GM18909 (cell line): ENCODE data around the gene PGM2.

Experiments used
- ATAC-seq: cut with Tn5 transposase; IDR thresholded peaks from one replicate; pipeline ENCODE4 v1.9.1; 2021; ENCODE audit warnings: mild to moderate bottlenecking; ENCODE audit not compliant: unreplicated experiment, poor library complexity

Gene PGM2

DNA sequence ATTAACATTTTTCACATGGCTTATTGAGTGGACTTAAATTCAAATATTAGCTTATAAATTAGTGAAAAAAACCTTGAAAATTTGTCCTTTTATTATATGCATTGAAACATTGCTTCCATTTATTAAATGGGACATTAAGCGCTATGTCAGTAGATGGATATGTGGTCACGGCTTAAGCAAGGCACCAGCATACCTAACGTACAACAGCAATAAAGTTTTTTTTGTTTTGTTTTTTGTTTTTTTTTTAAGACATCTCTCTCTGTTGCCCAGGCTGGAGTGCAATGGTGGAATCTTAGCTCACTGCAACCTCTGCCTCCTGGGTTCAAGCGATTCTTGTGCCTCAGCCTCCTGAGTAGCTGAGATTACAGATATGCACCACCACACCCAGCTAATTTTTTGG is 31.6 kb downstream of the PGM2 start:
- no peak for ATAC-seq

DNA sequence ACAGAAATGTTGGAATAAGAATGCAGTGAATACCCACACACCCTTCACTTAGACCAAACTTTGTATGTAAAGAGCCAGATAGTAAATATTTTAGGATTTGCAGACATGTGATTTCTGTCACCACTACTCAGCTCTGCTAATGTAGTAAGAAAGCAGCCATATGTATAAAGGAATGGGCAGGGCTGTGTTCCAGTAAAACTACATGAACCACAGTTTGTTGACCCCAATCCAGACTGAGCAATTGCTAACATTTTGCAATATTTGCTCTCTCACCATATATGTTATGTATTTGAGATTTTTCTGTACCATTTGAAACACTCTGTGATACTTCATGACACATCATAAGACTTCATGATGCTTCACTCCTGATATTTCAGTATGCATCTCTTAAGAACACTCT is 32.4 kb downstream of the PGM2 start:
- no peak for ATAC-seq

DNA sequence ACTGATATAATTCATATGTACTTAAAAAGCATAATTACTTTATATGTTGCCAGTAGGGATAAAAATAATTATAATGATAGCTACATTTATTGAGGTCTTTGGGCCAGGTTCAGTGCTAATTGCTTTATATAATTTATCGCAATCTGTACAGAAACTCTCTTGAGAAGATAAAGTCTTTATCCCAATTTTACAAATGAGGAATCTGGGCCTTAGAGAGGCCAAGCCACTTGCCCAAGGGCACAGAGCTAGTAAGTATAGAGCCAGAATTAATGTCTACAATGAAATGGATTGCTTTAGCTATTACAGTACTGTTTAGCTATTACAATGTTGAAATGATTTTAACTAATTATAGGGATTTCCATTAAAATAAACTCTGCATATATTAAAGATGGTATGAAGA is 33.8 kb downstream of the PGM2 start:
- ATAC-seq, result no peak

DNA sequence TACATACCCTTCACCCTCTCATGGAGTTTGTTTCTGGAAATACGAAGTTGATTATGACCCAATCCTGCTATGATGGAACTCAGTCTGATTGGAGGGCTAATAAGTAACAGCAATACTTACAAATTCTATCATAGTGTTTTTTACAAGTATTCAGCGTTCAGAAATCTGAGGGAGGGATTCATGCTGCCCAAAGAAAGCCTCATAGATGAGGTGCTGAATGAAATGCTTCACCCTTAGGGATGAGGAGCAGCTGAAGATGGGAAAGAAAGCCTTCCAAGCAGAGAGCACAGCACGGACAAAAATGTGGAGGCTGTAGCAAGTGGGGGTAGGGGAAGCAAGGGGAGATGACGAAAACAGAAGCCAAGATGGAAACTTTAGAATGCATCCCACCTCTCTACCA is 36.5 kb downstream of the PGM2 start:
- no peak for ATAC-seq

DNA sequence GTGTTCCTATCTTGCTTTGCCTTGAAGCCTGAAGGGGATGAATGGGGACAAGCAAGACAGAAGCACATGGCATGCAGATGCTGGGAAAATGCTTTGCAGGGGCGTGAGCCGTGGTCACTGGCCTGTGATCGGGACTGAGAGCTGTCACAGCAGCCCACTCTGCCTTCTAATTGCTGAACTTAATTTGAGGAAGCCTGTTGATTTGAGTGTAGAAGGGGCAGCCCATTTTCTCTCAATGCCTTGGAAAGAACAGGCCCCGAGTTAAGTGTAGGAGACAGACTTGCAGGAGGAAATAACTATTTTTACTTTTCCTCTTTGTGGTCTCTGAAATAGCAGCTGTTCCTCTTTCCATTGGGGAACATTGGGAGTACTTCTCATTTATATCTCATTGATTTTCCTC is 38.3 kb downstream of the PGM2 start:
- ATAC-seq, result no peak

DNA sequence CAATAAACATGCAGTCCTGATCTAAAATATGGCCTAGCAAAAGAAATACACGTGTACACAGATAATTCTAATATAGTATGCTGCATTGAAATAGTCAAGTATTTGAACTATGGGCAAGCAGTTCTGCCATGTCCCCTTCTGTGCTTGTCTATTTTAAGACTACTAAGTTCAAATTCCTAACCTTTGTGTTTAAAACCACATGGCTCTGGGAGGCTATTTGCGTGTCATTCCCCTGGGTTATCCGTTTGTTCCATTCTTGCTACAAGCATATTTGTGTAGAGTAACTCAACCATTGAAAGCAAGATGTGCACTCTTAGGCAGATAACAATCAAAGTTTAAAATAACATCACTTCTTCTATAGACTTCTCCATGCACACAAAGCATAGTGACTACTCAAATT is 39.0 kb downstream of the PGM2 start:
- no peak for ATAC-seq

DNA sequence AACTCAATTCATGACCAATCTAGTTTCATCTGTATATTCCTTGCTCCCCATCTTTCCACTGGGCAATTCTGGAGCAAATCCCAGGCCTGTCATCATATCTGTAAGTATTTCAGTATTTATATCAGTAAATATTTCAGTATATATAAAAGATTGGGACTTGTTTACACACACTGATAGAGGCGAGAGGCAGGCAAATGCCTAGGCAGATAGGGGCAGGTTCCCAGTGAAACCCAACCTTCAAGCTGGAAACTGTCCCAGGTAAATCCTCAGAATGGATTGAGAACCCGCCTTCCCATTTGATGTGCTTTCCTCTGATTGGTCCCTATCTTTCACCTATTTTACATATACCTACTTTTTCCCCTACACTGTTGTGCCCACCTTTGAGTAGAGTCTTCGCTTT is 40.6 kb downstream of the PGM2 start:
- no peak for ATAC-seq

DNA sequence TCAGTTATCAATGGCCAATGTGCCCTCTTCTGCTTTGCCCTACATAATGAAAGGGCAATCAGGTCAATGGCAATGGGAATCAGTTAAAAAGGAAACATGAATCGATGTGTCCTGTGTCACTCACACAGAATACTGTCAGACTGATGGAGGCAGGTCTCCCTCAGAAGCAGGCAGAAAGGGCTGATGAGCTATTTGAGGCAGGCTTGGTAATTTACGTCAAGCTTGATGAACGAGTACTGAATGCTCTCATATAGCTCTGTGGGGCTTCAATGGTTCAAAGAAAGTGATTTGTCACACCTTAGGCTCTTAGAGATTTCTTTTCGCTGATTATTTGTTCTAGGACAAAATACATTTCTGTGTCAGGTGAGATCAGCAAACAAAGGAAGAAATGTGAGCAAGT is 41.8 kb downstream of the PGM2 start:
- no peak for ATAC-seq

DNA sequence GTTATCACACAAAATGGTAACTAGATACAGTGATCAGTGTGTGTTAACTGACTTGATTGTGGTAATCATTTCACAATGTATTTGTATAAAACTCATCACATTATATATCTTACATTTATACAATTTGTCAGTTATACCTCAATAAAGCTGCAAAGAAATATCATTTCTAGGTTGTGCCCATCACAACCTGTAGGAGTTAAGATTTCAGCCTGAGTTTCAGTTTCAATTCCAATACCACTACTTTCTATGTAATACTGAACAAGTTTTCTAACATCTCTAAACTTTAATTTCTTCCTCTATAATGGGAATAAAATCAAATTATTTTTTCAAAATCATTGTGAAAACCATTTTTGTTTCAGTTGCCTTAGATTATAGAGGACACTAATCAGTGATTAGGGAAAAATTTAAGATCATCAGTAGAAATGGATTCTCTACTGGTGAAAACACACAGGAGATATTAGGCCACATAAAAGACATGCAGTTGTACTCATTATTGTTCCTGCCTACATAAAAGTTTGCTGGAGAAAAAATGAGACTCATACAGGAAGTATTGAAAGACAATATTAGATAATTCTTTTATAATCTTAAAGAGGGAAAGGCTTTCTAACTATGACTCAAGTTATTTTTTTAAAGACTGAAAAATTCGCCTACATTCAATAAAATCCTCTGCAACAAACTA is 46.0 kb downstream of the PGM2 start:
- ATAC-seq, result peak; percentile 59

DNA sequence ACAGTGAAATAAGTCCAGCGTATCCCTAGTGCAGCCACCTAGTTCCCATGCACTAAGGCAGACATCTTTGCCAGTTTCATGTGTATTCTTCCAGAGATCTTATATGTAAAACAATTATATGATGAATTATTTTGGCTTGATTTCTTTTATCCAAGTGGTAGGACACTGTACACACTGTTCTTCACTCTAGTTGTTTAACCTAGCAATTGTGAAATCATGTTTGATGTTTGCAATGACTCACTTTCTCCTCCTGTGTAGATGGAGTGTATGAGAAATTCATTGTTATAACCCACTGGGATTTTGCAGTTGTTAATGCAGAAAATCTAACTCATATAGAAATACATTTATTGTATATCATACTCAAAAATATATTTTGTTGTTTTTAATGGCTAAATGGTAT is 46.9 kb downstream of the PGM2 start:
- ATAC-seq, result no peak

DNA sequence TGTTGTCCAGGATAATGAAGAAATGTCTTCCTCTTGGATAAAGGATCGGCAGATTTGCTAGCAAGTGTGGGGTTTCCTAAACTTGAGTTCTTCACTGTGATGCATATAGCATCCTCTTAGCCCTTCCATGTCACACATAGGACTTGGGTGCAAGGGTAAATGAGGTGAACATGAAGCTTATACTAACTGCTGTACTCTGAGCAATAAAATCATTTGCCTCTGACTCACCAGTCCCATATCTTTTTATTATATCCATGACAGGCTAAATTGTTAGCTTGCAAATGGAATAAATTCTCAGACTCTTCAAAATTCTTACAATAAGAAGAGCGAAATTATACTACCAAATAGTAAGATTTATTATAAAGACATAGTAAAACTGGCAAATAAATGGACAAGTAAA is 49.7 kb downstream of the PGM2 start:
- ATAC-seq, result no peak

DNA sequence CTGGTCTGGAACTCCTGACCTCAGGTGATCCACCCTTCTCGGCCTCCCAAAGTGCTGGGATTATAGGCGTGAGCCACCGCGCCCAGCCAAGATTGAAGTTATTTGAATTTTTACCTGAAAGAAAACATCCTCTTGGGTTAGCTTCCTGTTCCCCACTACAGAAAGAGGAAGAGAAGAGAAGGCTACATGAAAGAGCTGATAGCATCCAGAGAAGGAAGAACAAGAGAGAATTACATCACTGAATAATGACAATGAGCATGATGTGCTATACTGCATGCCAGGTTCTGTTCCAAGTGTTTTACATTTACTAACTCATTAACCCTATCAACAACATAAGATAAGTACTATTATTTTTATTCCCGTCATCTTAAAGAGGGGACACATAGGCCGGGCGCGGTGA is 52.9 kb downstream of the PGM2 start:
- no peak for ATAC-seq

DNA sequence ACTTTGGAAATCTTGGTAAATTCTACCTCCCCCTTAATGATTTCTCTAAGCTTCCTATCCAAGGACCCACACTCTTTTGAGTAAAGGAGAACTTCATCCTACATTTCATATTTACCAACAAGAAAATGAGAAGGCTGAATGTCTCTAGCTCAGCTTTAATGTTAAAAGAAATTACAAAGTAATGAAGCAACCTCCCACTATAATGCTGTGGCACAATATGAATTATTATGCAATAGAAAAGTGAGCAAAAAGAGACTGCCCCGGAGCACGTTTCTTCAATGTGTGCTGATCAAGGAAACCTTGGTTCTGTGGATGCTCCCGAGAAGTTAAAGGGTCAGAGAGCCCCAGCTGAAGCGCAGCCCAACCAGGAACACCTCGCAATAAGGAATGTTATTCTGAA is 55.3 kb downstream of the PGM2 start:
- ATAC-seq, result no peak

DNA sequence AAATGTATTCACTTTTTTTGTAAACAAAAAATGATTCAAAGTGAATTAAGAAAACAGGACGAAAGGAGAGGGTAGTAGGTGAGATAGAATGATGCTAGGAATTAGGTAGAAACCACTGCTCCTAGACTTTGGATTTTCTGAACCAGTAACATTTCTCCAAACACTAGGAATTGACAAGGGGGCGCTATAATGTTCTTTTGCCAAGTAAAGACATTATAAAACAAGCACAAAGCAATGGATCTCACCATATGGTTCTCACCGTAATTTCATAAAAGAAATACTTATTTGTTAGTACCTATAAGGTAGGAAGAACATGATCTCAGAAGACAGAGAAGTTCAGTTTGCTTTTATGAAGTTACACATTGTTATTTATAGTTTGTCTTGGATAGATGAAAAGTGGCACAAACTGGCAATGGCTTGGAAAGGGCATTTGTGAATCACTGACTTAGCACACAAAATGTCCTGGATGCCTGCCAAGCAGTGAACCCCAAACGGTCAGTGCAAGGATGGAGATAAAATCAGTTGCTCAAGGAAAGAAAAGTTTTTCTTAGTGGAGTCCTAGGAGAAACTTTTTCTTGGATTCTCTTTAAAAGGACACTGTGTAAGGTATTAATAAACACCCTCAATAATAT is 56.3 kb downstream of the PGM2 start:
- no peak for ATAC-seq

DNA sequence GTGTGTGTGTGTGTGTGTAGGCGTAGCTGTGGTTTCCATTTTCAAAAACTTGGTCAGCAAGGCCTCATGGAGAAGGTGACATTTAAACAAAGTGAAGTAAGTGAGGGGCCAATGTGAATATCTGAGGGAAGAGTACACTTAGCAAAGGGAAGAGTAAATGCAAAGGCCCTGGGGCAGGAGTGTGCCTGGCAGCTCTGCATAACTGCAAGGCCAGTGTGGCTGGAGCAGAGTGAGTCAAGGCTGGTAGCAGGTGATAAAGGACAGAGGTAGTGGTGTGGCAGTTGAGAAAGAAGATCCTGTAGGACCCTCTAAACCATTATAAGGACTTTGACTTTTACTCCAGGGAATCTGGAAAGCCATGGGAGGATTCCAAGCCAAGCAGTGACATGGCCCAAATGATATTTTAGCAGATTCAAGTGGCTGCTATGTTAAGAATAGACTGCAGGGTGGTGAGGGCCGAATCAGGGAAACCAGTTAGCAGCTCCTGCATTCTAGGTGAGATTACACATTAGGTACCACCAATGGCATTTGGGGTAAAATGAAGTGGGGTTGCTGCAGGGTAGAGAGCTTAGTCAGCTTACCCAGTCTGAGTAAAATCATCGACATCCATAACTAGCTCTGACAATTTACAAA is 58.5 kb downstream of the PGM2 start:
- ATAC-seq, result no peak

DNA sequence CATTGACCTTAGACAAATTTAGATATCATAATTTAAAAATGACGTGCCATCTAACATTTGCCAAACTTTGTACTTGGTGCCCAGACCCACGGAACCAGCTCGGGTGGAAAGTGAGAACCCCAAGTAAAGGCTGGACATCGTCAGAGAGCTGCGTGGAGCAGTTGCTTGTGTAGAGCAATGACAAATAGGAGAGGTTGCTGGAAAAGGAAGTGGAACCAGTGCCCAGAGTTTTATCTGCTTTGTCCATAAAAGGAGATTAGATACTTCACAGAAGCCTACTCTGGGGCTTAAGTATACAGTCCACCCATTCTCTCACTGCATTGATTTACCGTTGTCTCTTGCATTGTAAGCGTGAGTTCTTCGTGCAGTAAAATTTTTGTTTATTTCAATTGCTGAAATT is 59.0 kb downstream of the PGM2 start:
- ATAC-seq, result no peak

DNA sequence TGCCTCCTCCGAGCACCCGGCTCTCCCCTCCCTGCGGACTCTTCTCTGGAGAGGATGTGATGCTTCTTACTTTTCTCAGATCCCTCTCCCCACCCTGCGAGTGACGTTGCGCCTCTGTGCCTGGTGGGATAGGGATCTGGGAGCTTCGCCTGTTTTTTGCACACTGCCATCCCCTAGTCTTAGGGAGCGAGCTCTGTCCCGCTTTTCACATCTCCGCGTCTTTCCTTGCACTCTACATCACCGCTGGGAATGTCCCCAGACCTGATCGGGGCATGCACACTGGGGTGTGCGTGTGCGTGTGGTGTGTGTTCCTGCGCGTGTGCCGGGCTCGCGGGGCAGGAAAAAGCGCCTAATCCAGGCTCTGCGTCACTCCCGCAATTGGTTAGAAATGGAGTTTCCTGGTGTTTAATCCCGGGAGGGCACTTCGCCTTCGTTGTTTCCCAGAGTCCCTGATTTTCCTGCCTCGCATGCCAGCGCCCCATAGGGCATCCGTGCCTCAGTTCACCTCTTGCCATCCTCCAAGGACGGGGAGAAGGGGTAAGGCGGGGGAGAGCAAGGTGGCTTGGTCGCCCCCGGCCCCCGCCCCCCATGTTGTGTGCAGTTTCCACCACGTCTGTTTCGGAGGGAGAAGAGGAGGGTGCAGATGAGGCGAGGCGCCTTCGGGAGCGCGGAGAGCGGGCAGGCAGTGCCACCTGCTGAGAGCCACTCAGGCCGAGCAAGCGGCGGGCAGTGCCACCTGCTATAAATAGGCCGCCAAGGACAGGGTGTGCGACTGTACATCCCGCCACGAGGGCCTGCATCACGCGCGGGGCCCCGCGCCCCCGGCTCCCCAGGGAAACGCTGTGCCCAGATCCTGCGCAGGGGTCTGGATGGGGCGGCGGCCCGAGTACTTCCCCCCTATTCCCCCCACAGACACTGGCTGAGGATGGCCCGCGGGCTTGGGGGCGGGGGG is 63.6 kb downstream of the PGM2 start:
- ATAC-seq, result peak; percentile 16

DNA sequence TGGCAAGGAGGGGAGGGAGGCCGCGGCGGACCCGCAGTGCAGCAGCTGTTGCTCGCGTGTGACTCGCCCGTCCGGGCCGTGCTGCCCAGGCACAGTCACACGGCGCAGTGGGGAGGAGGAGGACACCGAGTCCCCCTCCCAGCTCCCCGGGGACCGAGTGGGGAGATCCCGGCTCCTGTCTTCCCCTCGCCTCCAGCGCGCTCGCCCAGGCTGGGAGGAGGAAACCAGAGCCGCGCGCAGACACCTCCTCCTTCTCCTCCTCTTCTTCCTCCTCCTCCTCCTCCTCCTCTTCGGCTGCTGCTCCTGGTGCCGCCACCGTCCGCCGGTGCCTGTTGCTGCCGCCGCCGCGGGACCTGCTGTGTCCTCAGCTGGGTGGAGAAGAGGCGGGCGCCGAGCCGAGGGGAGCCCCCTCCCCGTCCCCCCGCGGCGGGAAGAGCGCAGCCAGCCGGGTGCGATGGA is 64.3 kb downstream of the PGM2 start, which contains the start of gene TBC1D1:
TBC1D1 (plus strand) TSS at position 284 of the 459 bp plus-strand sequence. CDS start 11,012 bp downstream, outside the sequence.
- peak; percentile 29 for ATAC-seq

DNA sequence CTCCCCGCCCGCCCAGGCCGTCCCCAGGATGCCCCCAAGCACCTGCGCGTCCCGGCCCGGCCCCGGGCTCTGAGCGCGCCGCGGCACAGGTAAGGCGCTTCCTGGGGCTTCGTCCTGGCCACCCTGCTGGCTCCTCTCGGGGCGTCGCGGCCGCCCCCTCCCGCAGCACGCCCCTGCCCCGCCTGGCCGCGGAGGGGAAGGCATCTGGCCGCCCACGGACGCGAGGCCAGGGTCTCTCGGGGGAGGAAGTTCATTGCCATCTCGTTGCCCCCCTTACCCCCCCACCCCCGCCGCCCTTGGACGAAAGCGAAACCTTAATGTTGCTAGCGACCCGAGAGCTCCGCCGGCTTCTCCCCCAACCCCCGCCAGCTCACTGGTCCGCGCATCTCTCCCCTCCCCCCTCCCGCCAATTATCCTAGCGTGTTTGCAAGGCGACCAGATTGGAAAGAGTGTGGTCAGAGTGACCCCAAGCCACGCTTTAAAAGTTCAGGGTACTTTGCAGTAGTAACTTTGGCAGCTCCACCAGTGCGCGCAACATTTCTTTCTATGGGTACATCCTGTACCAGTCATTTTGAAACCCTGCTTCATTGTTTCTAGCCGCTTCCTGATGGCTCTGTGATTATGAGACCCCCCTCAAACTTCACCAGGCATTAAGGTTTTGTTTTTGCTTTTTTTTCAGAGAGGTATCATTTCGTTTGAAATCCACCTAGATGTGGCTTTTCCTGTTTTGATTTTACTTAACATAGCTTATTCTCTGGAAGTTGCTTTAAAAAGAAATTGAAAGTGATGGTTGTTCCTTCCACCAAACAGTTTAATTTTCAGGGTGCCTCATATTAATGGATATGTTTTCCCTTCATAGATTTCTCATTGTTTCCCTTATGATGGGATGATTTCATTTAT is 65.0 kb downstream of the PGM2 start:
- ATAC-seq, result peak; percentile 62

DNA sequence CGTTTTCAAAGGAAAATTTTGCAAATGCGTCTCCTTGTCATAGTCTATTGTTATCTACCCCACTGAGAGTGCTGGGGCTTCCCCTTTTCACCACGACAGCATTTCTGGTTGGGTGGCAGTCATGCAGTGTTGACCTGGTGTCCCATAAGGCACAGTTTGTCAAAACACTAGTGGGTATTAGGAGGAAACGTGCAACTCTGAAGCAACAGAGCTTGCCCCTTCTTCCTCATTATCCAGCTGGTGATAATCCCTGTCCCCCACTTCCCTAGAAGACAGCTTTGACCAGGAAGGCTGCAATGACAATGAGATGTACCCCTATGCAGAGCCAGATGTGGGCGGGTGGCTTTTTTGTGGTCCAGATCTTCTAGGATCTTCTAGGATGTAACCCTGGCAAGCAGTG is 66.2 kb downstream of the PGM2 start:
- peak; percentile 47 for ATAC-seq
